ENCODE results near the gene CPSF4L. TPM values are rescaled to one million over a fixed set of nuclear protein-coding genes. Genes with fewer than 3 reads are reported as not detected.

CPSF4L gene
- total RNA-seq, 6 experiments from 2014 or later, result not detected

DNA sequence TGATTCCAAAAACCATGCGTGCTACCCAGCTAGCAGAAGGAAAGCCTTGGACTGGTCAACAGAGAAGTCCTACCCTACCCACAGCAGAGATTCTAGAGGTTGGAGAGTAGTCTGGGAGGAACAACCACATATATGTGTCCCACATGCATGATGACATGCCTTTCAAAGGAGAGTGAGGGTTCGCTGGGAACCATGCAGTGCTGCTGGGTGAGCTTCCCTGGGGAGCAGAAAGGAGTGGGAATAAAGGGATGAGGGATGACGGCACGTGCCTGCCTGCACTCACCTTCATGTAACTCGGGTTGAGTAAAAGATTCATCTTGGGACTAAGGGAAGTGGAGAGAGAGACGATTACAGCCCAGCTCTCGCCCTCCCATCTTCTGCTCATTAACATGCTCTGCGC is 9.8 kb downstream of the CPSF4L start:
- TF ChIP-seq POLR2A (IDR thresholded peaks at IDR 0.05), result no peak
- TF ChIP-seq, protein P1, sequence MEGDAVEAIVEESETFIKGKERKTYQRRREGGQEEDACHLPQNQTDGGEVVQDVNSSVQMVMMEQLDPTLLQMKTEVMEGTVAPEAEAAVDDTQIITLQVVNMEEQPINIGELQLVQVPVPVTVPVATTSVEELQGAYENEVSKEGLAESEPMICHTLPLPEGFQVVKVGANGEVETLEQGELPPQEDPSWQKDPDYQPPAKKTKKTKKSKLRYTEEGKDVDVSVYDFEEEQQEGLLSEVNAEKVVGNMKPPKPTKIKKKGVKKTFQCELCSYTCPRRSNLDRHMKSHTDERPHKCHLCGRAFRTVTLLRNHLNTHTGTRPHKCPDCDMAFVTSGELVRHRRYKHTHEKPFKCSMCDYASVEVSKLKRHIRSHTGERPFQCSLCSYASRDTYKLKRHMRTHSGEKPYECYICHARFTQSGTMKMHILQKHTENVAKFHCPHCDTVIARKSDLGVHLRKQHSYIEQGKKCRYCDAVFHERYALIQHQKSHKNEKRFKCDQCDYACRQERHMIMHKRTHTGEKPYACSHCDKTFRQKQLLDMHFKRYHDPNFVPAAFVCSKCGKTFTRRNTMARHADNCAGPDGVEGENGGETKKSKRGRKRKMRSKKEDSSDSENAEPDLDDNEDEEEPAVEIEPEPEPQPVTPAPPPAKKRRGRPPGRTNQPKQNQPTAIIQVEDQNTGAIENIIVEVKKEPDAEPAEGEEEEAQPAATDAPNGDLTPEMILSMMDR (IDR thresholded peaks at IDR 0.05), result no peak
- Histone ChIP-seq H3K4me1 (no peaks in the 10 kb centered on the region), H3K27ac (no peak overlapping the region), H3K27me3 (no peaks in the 10 kb centered on the region), H3K36me3 (peaks cover 0 to 7% (median 4%) of the 10 kb centered on the region in 4 donors), H3K4me3 (no peak overlapping the region), H3K9me3 (no peaks in the 10 kb centered on the region)
- WGBS (ENCODE audit: insufficient coverage, low coverage, low lambda C conversion rate, missing lambda C conversion rate), result 75% methylated on average over 8 of the region's 8 CpGs
- DNase-seq (no peak), ATAC-seq (no peak)
- intact Hi-C loops (cut with DNase I), result no loop called here

GRCh38 chr17:73250851-73251640 is 10.6 kb downstream of the CPSF4L start:
- no peak overlapping the region for H3K27ac ChIP-seq
- 70% methylated on average over 6 of the region's 10 CpGs for WGBS (ENCODE audit: insufficient coverage, low coverage, low lambda C conversion rate, missing lambda C conversion rate)
- no peak for ATAC-seq
- no peaks in the 10 kb centered on the region for H3K27me3 ChIP-seq
- no peak overlapping the region for H3K4me3 ChIP-seq
- no peak for DNase-seq
- no peaks in the 10 kb centered on the region for H3K9me3 ChIP-seq
- TF ChIP-seq, protein P1 (IDR thresholded peaks at IDR 0.05), result no peak
- no peak for TF ChIP-seq POLR2A (IDR thresholded peaks at IDR 0.05)
- intact Hi-C loops (cut with DNase I), result no loop called here
- H3K4me1 ChIP-seq, result no peaks in the 10 kb centered on the region
- peaks cover 0 to 7% (median 4%) of the 10 kb centered on the region in 4 donors for H3K36me3 ChIP-seq

GRCh38 chr17:73249700-73250099 is 12.0 kb downstream of the CPSF4L start:
- intact Hi-C loops (cut with DNase I), result no loop called here
- 83% methylated on average over 8 of the region's 8 CpGs for WGBS (ENCODE audit: insufficient coverage, low coverage, low lambda C conversion rate, missing lambda C conversion rate)
- Histone ChIP-seq H3K4me1 (no peaks in the 10 kb centered on the region), H3K9me3 (no peaks in the 10 kb centered on the region), H3K36me3 (peaks cover 0 to 8% (median 5%) of the 10 kb centered on the region in 4 donors), H3K27ac (no peak overlapping the region), H3K27me3 (no peaks in the 10 kb centered on the region), H3K4me3 (no peak overlapping the region)
- DNase-seq (no peak), ATAC-seq (no peak)
- TF ChIP-seq, protein P1 (IDR thresholded peaks at IDR 0.05), result no peak
- TF ChIP-seq POLR2A (IDR thresholded peaks at IDR 0.05), result no peak

GRCh38 chr17:73248532-73248931 is 13.1 kb downstream of the CPSF4L start:
- no peak for ATAC-seq
- no peaks in the 10 kb centered on the region for H3K9me3 ChIP-seq
- intact Hi-C loops (cut with DNase I), result no loop called here
- no peaks in the 10 kb centered on the region for H3K27me3 ChIP-seq
- TF ChIP-seq, protein P1 (IDR thresholded peaks at IDR 0.05), result no peak
- no peak for TF ChIP-seq POLR2A (IDR thresholded peaks at IDR 0.05)
- DNase-seq, result no peak
- H3K4me3 ChIP-seq, result no peak overlapping the region
- no peaks in the 10 kb centered on the region for H3K4me1 ChIP-seq
- 88% methylated on average over 9 of the region's 10 CpGs for WGBS (ENCODE audit: insufficient coverage, low coverage, low lambda C conversion rate, missing lambda C conversion rate)
- peaks cover 0 to 18% (median 7%) of the 10 kb centered on the region in 4 donors for H3K36me3 ChIP-seq
- H3K27ac ChIP-seq, result no peak overlapping the region

All from right lobe of liver (tissue), 6 donors.